Suprapubic skin (tissue), 4 donors: ENCODE data around the gene ESPNL. TPM values are rescaled to one million over a fixed set of nuclear protein-coding genes. Genes with fewer than 3 reads are reported as not detected.

Source experiments
- DNase-seq, 2 donors: peaks; one replicate each; pipeline ENCODE4 v3.0.0-alpha.2; 2019; ENCODE audit warnings: low spot score in 2 of 2
- H3K27ac ChIP-seq: fragments of 200-600 bp; sonication (generic); one replicate; pipeline ENCODE4 v1.5.1; 2019
- H3K27me3 ChIP-seq: fragments of 200-600 bp; sonication (generic); one replicate; pipeline ENCODE4 v1.5.1; 2019
- H3K36me3 ChIP-seq: fragments of 200-600 bp; sonication (generic); one replicate; pipeline ENCODE4 v1.5.1; 2019
- H3K4me1 ChIP-seq: fragments of 200-600 bp; sonication (generic); one replicate; pipeline ENCODE4 v1.5.1; 2019
- H3K4me3 ChIP-seq: fragments of 200-600 bp; sonication (generic); one replicate; pipeline ENCODE4 v1.5.1; 2019; ENCODE audit warnings: mild to moderate bottlenecking
- H3K9me3 ChIP-seq: fragments of 200-600 bp; sonication (generic); one replicate; pipeline ENCODE4 v1.5.1; 2019
- EP300 ChIP-seq: sonication (generic); formaldehyde crosslinking; IDR thresholded peaks from one replicate; pipeline ENCODE4 v1.6.1; 2017; ENCODE audit warnings: antibody characterized with exemption
- POLR2A ChIP-seq, 2 donors: fragments of 450-650 bp; IDR thresholded peaks; one replicate each; pipeline ENCODE4 v1.6.1; 2017; ENCODE audit warnings: antibody characterized with exemption in 2 of 2, mild to moderate bottlenecking in 2 of 2, moderate library complexity in 2 of 2
- POLR2AphosphoS5 ChIP-seq, 3 donors: sonication (generic); formaldehyde crosslinking; IDR thresholded peaks; one replicate each; pipeline ENCODE4 v1.6.1; 2017; ENCODE audit warnings: antibody characterized with exemption in 3 of 3
- WGBS: methylation state at CpG from one replicate; pipeline ENCODE4 v1.1.5; 2018; 5-methylcytosine and 5-hydroxymethylcytosine counted together
- total RNA-seq, 4 donors: library from RNA; depleted of rRNA; stranded (reverse); fragments of >200 nt; gene quantifications; one replicate each; pipeline ENCODE4 v1.1.0, GENCODE V29; 2016
- TF ChIP-seq, protein P1 (sequence below), 2 donors: fragments of 200-600 bp in 1 of 2; fragments of 450-650 bp in 1 of 2; sonication (generic) in 1 of 2; IDR thresholded peaks; one replicate each; pipeline ENCODE4 v1.5.1; 2016 to 2019; ENCODE audit warnings: antibody characterized with exemption in 2 of 2, mild to moderate bottlenecking in 1 of 2, moderate library complexity in 1 of 2

ESPNL gene
- total RNA-seq, 4 donors from 2014 or later: 0.25 to 0.56 TPM; not detected in 2

- no peak overlapping the region for H3K4me3 ChIP-seq
- DNase-seq: no peak
- H3K4me1 ChIP-seq: peaks cover 15% of the 10 kb centered on the region
- H3K9me3 ChIP-seq: no peaks in the 10 kb centered on the region
- TF ChIP-seq POLR2AphosphoS5 (IDR thresholded peaks at IDR 0.05) (no peak), POLR2A (IDR thresholded peaks at IDR 0.05) (no peak), EP300 (no peak)
- TF ChIP-seq, protein P1, sequence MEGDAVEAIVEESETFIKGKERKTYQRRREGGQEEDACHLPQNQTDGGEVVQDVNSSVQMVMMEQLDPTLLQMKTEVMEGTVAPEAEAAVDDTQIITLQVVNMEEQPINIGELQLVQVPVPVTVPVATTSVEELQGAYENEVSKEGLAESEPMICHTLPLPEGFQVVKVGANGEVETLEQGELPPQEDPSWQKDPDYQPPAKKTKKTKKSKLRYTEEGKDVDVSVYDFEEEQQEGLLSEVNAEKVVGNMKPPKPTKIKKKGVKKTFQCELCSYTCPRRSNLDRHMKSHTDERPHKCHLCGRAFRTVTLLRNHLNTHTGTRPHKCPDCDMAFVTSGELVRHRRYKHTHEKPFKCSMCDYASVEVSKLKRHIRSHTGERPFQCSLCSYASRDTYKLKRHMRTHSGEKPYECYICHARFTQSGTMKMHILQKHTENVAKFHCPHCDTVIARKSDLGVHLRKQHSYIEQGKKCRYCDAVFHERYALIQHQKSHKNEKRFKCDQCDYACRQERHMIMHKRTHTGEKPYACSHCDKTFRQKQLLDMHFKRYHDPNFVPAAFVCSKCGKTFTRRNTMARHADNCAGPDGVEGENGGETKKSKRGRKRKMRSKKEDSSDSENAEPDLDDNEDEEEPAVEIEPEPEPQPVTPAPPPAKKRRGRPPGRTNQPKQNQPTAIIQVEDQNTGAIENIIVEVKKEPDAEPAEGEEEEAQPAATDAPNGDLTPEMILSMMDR (IDR thresholded peaks at IDR 0.05): no peak
- H3K27ac ChIP-seq: no peak overlapping the region
- H3K36me3 ChIP-seq: no peaks in the 10 kb centered on the region
- peaks cover 14% of the 10 kb centered on the region for H3K27me3 ChIP-seq
- WGBS: 87% methylated on average over 15 of the region's 15 CpGs
Observed at GRCh38 chr2:238135601-238136150, 35.5 kb downstream of the ESPNL start.

GRCh38 chr2:238136820-238137537 lies 36.8 kb downstream of the ESPNL start:
- peaks cover 19% of the 10 kb centered on the region for H3K4me1 ChIP-seq
- TF ChIP-seq EP300 (no peak), POLR2AphosphoS5 (IDR thresholded peaks at IDR 0.05) (no peak), POLR2A (IDR thresholded peaks at IDR 0.05) (no peak)
- TF ChIP-seq, protein P1 (IDR thresholded peaks at IDR 0.05): no peak
- WGBS: 56% methylated on average over 14 of the region's 14 CpGs
- no peak overlapping the region for H3K4me3 ChIP-seq
- no peak overlapping the region for H3K27ac ChIP-seq
- no peaks in the 10 kb centered on the region for H3K9me3 ChIP-seq
- peaks cover 14% of the 10 kb centered on the region for H3K27me3 ChIP-seq
- DNase-seq: no peak
- H3K36me3 ChIP-seq: no peaks in the 10 kb centered on the region

- H3K4me1 ChIP-seq: peaks cover 26% of the 10 kb centered on the region
- no peaks in the 10 kb centered on the region for H3K9me3 ChIP-seq
- TF ChIP-seq POLR2A (IDR thresholded peaks at IDR 0.05): no peak
- no peak for TF ChIP-seq POLR2AphosphoS5 (IDR thresholded peaks at IDR 0.05)
- TF ChIP-seq, protein P1 (IDR thresholded peaks at IDR 0.05): no peak
- TF ChIP-seq EP300: no peak
- H3K27ac ChIP-seq: no peak overlapping the region
- no peaks in the 10 kb centered on the region for H3K36me3 ChIP-seq
- DNase-seq: no peak
- no peak overlapping the region for H3K4me3 ChIP-seq
- 96% methylated on average over 13 of the region's 13 CpGs for whole genome bisulfite sequencing
- H3K27me3 ChIP-seq: peaks cover 14% of the 10 kb centered on the region
Observed at GRCh38 chr2:238137885-238138284, 37.7 kb downstream of the ESPNL start.

GRCh38 chr2:238138331-238139195 lies 38.4 kb downstream of the ESPNL start, which contains the start of gene KLHL30:
TSS of gene KLHL30 (plus strand) at chr2:238138668. CDS start at chr2:238140755, 2,087 bp downstream.
- Histone ChIP-seq H3K27ac (no peak within 1 kb of the TSS), H3K9me3 (no peaks in the 10 kb centered on the region), H3K4me1 (peaks cover 33% of the 10 kb centered on the region), H3K36me3 (no peaks in the 10 kb centered on the region), H3K27me3 (peaks cover 14% of the 10 kb centered on the region), H3K4me3 (no peak within 1 kb of the TSS)
- DNase-seq: no peak
- TF ChIP-seq, protein P1 (IDR thresholded peaks at IDR 0.05): no peak
- TF ChIP-seq EP300 (no peak), POLR2A (IDR thresholded peaks at IDR 0.05) (no peak), POLR2AphosphoS5 (IDR thresholded peaks at IDR 0.05) (no peak)
- WGBS: 45% methylated on average over 16 of the region's 22 CpGs
